SK-N-SH (cell line): ENCODE results near the gene PDCD6IP. TPM values are rescaled to one million over a fixed set of nuclear protein-coding genes. Genes with fewer than 3 reads are reported as not detected.
A peak's percentile ranks its signal among the peaks of the same experiment; 100 is the strongest.
"Not testable (repeated sequence)": the region's sequence is repeated elsewhere in the genome, so short reads cannot be mapped to it uniquely, and the experiment has no call there.

Experiments used
- CTCF ChIA-PET: fragments of 300-600, 350-600 bp; formaldehyde crosslinking; extraction: SDS; loops from one replicate; lab custom pipeline; 2021; lab: Yijun Ruan, JAX
- POLR2A ChIA-PET: fragments of 350-600 bp; sonication (Branson Sonifier 250); formaldehyde crosslinking; extraction: SDS; loops from one replicate; lab custom pipeline; 2020; ENCODE audit warnings: antibody characterized with exemption, inconsistent platforms; lab: Yijun Ruan, JAX
- DNase-seq: peaks from one replicate; pipeline ENCODE4 v3.0.0; 2012
- H2AFZ ChIP-seq: fragments of 200-600 bp; sonication (generic); 2 replicates; pipeline ENCODE4 v1.8.1; 2016; ENCODE audit warnings: antibody characterized with exemption, mild to moderate bottlenecking, low read depth
- H3F3A ChIP-seq: fragments of 200-600 bp; sonication (generic); replicated peaks from 2 replicates; pipeline ENCODE3; 2016; ENCODE audit warnings: antibody characterized with exemption, mild to moderate bottlenecking; ENCODE audit not compliant: insufficient read depth
- H3K27ac ChIP-seq, 2 experiments: fragments of 200-500 bp in 1 of 2; fragments of 200-600 bp in 1 of 2; sonication (Bioruptor generic) in 1 of 2; sonication (generic), shearing (Covaris generic) in 1 of 2; 2 replicates each; pipeline versions ENCODE4 v1.5.1 to v1.6.1; 2014 to 2016; ENCODE audit warnings: low read depth in 2 of 2, inconsistent platforms in 1 of 2, low read length in 1 of 2, mild to moderate bottlenecking in 1 of 2, mixed read lengths in 1 of 2
- H3K27me3 ChIP-seq: fragments of 200-600 bp; sonication (generic), shearing (Covaris generic); 2 replicates; pipeline ENCODE4 v1.6.1; 2016; ENCODE audit warnings: mixed run types; ENCODE audit not compliant: insufficient read depth
- H3K36me3 ChIP-seq, 2 experiments: fragments of 200-500 bp in 1 of 2; fragments of 200-600 bp in 1 of 2; sonication (Bioruptor generic) in 1 of 2; sonication (generic) in 1 of 2; replicated peaks in 1 of 2; 2 replicates each; pipeline versions ENCODE3 to v1.5.1; 2014 to 2016; ENCODE audit warnings: low read length in 1 of 2, mild to moderate bottlenecking in 1 of 2; ENCODE audit not compliant: insufficient read depth in 2 of 2, control insufficient read depth in 1 of 2
- H3K4me1 ChIP-seq, 2 experiments: fragments of 200-500 bp in 1 of 2; fragments of 200-600 bp in 1 of 2; sonication (Bioruptor generic) in 1 of 2; sonication (generic), shearing (Covaris generic) in 1 of 2; 2 replicates each; pipeline versions ENCODE4 v1.5.1 to v1.6.1; 2014 to 2016; ENCODE audit warnings: low read depth in 1 of 2, low read length in 1 of 2, mixed run types in 1 of 2; ENCODE audit not compliant: insufficient read depth in 2 of 2, control insufficient read depth in 1 of 2
- H3K4me2 ChIP-seq: fragments of 200-600 bp; sonication (generic), shearing (Covaris generic); 2 replicates; pipeline ENCODE4 v1.6.1; 2017; ENCODE audit warnings: mixed run types
- H3K4me3 ChIP-seq, 2 experiments: fragments of 200-500 bp in 1 of 2; fragments of 200-600 bp in 1 of 2; sonication (Bioruptor generic) in 1 of 2; sonication (generic), shearing (Covaris generic) in 1 of 2; 2 replicates each; pipeline versions ENCODE4 v1.5.1 to v1.8.1; 2014 to 2016; ENCODE audit warnings: low read depth in 2 of 2, inconsistent platforms in 1 of 2, low read length in 1 of 2, mild to moderate bottlenecking in 1 of 2, mixed read lengths in 1 of 2, moderate library complexity in 1 of 2
- H3K79me2 ChIP-seq: fragments of 200-600 bp; sonication (generic); 2 replicates; pipeline ENCODE4 v1.8.1; 2017; ENCODE audit warnings: mild to moderate bottlenecking; ENCODE audit not compliant: insufficient read depth
- H3K9ac ChIP-seq: fragments of 200-600 bp; sonication (generic); 2 replicates; pipeline ENCODE4 v1.6.1; 2017; ENCODE audit warnings: mixed run types
- H3K9me2 ChIP-seq: fragments of 200-600 bp; sonication (generic); 2 replicates; pipeline ENCODE4 v1.6.1; 2017; ENCODE audit warnings: mixed run types
- H3K9me3 ChIP-seq: fragments of 200-600 bp; sonication (generic); 2 replicates; pipeline ENCODE4 v1.6.1; 2017; ENCODE audit warnings: mixed run types, mild to moderate bottlenecking, moderate library complexity
- H4K20me1 ChIP-seq: fragments of 200-600 bp; sonication (generic); 2 replicates; pipeline ENCODE4 v1.6.1; 2017; ENCODE audit warnings: mild to moderate bottlenecking, mixed run types; ENCODE audit not compliant: insufficient read depth
- CTCF ChIP-seq: fragments of 200-600 bp; sonication (generic); IDR thresholded peaks from 2 replicates; pipeline ENCODE4 v1.6.1; 2017; ENCODE audit warnings: antibody characterized with exemption, mild to moderate bottlenecking, moderate library complexity
- EZH2phosphoT487 ChIP-seq: fragments of 200-600 bp; sonication (generic); IDR thresholded peaks from 2 replicates; pipeline ENCODE4 v1.6.1; 2017; ENCODE audit warnings: low read depth, mixed run types, mild to moderate bottlenecking, antibody characterized with exemption, moderate library complexity, borderline replicate concordance
- FOSL2 ChIP-seq: IDR thresholded peaks from 2 replicates; pipeline ENCODE4 v1.4.0; 2012; ENCODE audit warnings: low read depth, mild to moderate bottlenecking, moderate library complexity, borderline replicate concordance
- FOXM1 ChIP-seq: IDR thresholded peaks from 2 replicates; pipeline ENCODE4 v1.4.0; 2012; ENCODE audit warnings: low read depth, mild to moderate bottlenecking
- POLR2AphosphoS5 ChIP-seq: IDR thresholded peaks from 2 replicates; pipeline ENCODE4 v1.6.1; 2012; ENCODE audit warnings: low read depth, low read length
- RAD21 ChIP-seq: IDR thresholded peaks from 2 replicates; pipeline ENCODE4 v1.6.1; 2012; ENCODE audit warnings: mild to moderate bottlenecking, low read length
- RCOR1 ChIP-seq: fragments of 150-350 bp; IDR thresholded peaks from 2 replicates; pipeline ENCODE4 v1.6.1; 2017; ENCODE audit warnings: antibody characterized with exemption, low read length
- RFX5 ChIP-seq: IDR thresholded peaks from 2 replicates; pipeline ENCODE4 v1.6.1; 2012; ENCODE audit warnings: mild to moderate bottlenecking, improper control_type of control experiment, low read length
- SMC3 ChIP-seq: IDR thresholded peaks from 2 replicates; pipeline ENCODE4 v1.6.1; 2012; ENCODE audit warnings: low read depth, low read length, improper control_type of control experiment
- USF2 ChIP-seq: fragments of 150-350 bp; IDR thresholded peaks from 2 replicates; pipeline ENCODE4 v1.6.1; 2017; ENCODE audit warnings: antibody characterized with exemption, low read length, low read depth, borderline replicate concordance
- WGBS: methylation state at CpG from one replicate; pipeline ENCODE4 v1.1.6; 2017; ENCODE audit warnings: low lambda C conversion rate; 5-methylcytosine and 5-hydroxymethylcytosine counted together
- polyA plus RNA-seq, 3 experiments: library from polyadenylated mRNA; depleted of rRNA; stranded (reverse); fragments of >200 nt; gene quantifications; 2 replicates each; pipeline ENCODE4 v1.2.3, GENCODE V29; 2012

PDCD6IP gene
- polyA plus RNA-seq, 1 of the 3 experiments (the other 2 are of a cell fraction): 49.1 TPM

GRCh38 chr3:33855407-33855806 lies 57.0 kb downstream of the PDCD6IP start:
- H3K79me2 ChIP-seq, H3K27me3 ChIP-seq, H3K4me3 ChIP-seq, H2AFZ ChIP-seq, CTCF ChIA-PET, H3K9me3 ChIP-seq, POLR2A ChIA-PET, H3K9me2 ChIP-seq, H4K20me1 ChIP-seq, DNase-seq, H3K9ac ChIP-seq: not testable (repeated sequence)
- Histone ChIP-seq H3K4me2 (peak overlapping the region; percentile 23; the same call in 1 of the 2 replicates), H3F3A (peaks cover 21% of the 10 kb centered on the region), H3K27ac (peak overlapping the region in 1 of 2 experiments; percentile 65; a peak in 3 of 4 replicates), H3K36me3 (peaks cover 29 to 68% of the 10 kb centered on the region in 2 experiments), H3K4me1 (peaks cover 0 to 23% of the 10 kb centered on the region in 2 experiments; a peak in 2 of 4 replicates)
- WGBS: 27% methylated on average over 1 of the region's 1 CpG

- 72% methylated on average over 8 of the region's 10 CpGs for WGBS
- H3K27me3 ChIP-seq: no peaks in the 10 kb centered on the region
- DNase-seq: no peak
- H3K4me3 ChIP-seq: no peak overlapping the region
- H3K4me1 ChIP-seq: peaks cover 0 to 23% of the 10 kb centered on the region in 2 experiments; a peak in 2 of 4 replicates
- peaks cover 23% of the 10 kb centered on the region for H3F3A ChIP-seq
- peak overlapping the region; percentile 23; the same call in 1 of the 2 replicates for H3K4me2 ChIP-seq
- TF ChIP-seq FOSL2 (0 out of 2 replicates have a peak, but pooled peaks have one; percentile 12), POLR2AphosphoS5 (no peak)
- POLR2A ChIA-PET: no interaction called here
- no peak overlapping the region for H2AFZ ChIP-seq
- no peaks in the 10 kb centered on the region for H3K9me2 ChIP-seq
- H3K9ac ChIP-seq: no peak overlapping the region
- no peaks in the 10 kb centered on the region; the same call in 1 of the 2 replicates for H3K79me2 ChIP-seq
- H4K20me1 ChIP-seq: no peaks in the 10 kb centered on the region
- H3K27ac ChIP-seq: peak overlapping the region in 1 of 2 experiments; percentile 65; a peak in 2 of 4 replicates
- H3K9me3 ChIP-seq: no peaks in the 10 kb centered on the region
- CTCF ChIA-PET: no interaction called here
- H3K36me3 ChIP-seq: peaks cover 29 to 75% of the 10 kb centered on the region in 2 experiments
Measured at GRCh38 chr3:33855884-33856546, 57.6 kb downstream of the PDCD6IP start.

- H3K27ac ChIP-seq, H3K4me2 ChIP-seq, H3K9me2 ChIP-seq, H2AFZ ChIP-seq, H3K9me3 ChIP-seq, POLR2A ChIA-PET, H3K79me2 ChIP-seq, H3K9ac ChIP-seq, DNase-seq, CTCF ChIA-PET, H4K20me1 ChIP-seq, H3K4me3 ChIP-seq, H3K27me3 ChIP-seq: not testable (repeated sequence)
- H3K4me1 ChIP-seq: peaks cover 0 to 23% of the 10 kb centered on the region in 2 experiments; a peak in 2 of 4 replicates
- H3F3A ChIP-seq: peaks cover 23% of the 10 kb centered on the region
- WGBS: 94% methylated on average over 1 of the region's 1 CpG
- peaks cover 38 to 81% of the 10 kb centered on the region in 2 experiments for H3K36me3 ChIP-seq
Measured at GRCh38 chr3:33857701-33858100, 59.3 kb downstream of the PDCD6IP start.

- Histone ChIP-seq H3K79me2 (peaks cover 5% of the 10 kb centered on the region; the same call in 1 of the 2 replicates), H3K27me3 (no peaks in the 10 kb centered on the region), H3K27ac (no peak overlapping the region), H3F3A (peaks cover 23% of the 10 kb centered on the region), H3K9me3 (no peaks in the 10 kb centered on the region), H3K4me1 (peaks cover 0 to 23% of the 10 kb centered on the region in 2 experiments; a peak in 2 of 4 replicates), H4K20me1 (no peaks in the 10 kb centered on the region), H3K9ac (no peak overlapping the region), H3K36me3 (peaks cover 38 to 85% of the 10 kb centered on the region in 2 experiments), H2AFZ (no peak overlapping the region), H3K4me2 (no peak overlapping the region), H3K4me3 (no peak overlapping the region), H3K9me2 (no peaks in the 10 kb centered on the region)
- 98% methylated on average over 4 of the region's 4 CpGs for WGBS
- ChIA-PET CTCF (no interaction called here), POLR2A (no interaction called here)
- no peak for DNase-seq
- no peak for TF ChIP-seq RFX5
- no peak for TF ChIP-seq RAD21
- TF ChIP-seq FOXM1: no peak
- no peak for TF ChIP-seq FOSL2
- no peak for TF ChIP-seq CTCF
- no peak for TF ChIP-seq SMC3
- no peak for TF ChIP-seq RCOR1
- no peak for TF ChIP-seq EZH2phosphoT487
- no peak for TF ChIP-seq USF2
Measured at GRCh38 chr3:33858131-33858530, 59.7 kb downstream of the PDCD6IP start.
